ENCODE measurements around the gene RNASE12. TPM values are rescaled to one million over a fixed set of nuclear protein-coding genes. Genes with fewer than 3 reads are reported as not detected.

RNASE12 gene
- total RNA-seq, 1 experiment from 2014 or later: not detected

DNA sequence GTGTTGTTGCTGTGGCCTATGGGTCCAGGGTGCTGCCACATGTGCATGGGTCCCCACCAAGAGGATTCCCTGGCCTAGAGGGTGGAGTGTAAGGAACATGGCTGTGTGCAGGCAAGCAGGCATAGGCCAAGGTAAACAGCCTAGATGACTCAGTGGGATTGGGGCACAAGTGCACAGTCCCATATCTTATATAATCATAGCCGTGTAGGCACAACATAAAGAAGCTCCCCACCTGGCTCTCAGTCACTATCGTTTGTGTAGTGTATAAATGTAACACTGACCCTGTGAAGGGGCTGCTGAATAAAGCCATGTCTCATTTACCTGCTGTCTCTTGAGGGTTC lies 15.7 kb upstream of the RNASE12 start:
- Histone ChIP-seq H3K9me3 (ENCODE audit: control insufficient read depth, low read depth, low read length) (no peaks in the 10 kb centered on the region), H4K8ac (replicated peaks; ENCODE audit: insufficient read length, low read depth, low read length) (no peak overlapping the region), H3K27me3 (ENCODE audit: insufficient read depth, low read length) (no peaks in the 10 kb centered on the region), H3K79me1 (ENCODE audit: insufficient read depth, low read depth, low read length, poor library complexity, severe bottlenecking) (no peaks in the 10 kb centered on the region), H4K91ac (ENCODE audit: insufficient read length, low read depth, low read length) (no peak overlapping the region), H3K4ac (ENCODE audit: low read depth, low read length) (no peak overlapping the region), H3K4me2 (ENCODE audit: insufficient read depth, insufficient read length, low read length) (no peak overlapping the region), H2AFZ (ENCODE audit: low read length) (no peak overlapping the region), H4K20me1 (ENCODE audit: control insufficient read depth, insufficient read depth, insufficient read length) (no peaks in the 10 kb centered on the region), H3K14ac (ENCODE audit: insufficient read depth, low read length) (no peak overlapping the region), H3K79me2 (ENCODE audit: insufficient read depth, low read length) (no peaks in the 10 kb centered on the region), H3K23me2 (ENCODE audit: insufficient read length, low read depth, low read length, poor library complexity, severe bottlenecking) (peaks cover 5% of the 10 kb centered on the region), H2AK5ac (ENCODE audit: insufficient read length, low read length) (no peak overlapping the region), H2BK12ac (ENCODE audit: insufficient read length, low read depth, low read length) (no peak overlapping the region), H2BK20ac (ENCODE audit: low read depth, low read length, poor library complexity, severe bottlenecking) (no peak overlapping the region), H3K23ac (ENCODE audit: insufficient read length, low read depth, low read length) (no peak overlapping the region), H3K4me1 (ENCODE audit: insufficient read depth, low read length) (no peaks in the 10 kb centered on the region; the same call in 1 of the 2 replicates), H3T11ph (ENCODE audit: low read length) (no peak overlapping the region), H3K56ac (ENCODE audit: insufficient read length, low read depth, low read length) (no peak overlapping the region), H4K5ac (ENCODE audit: insufficient read length, low read depth, low read length) (no peak overlapping the region), H3K27ac (ENCODE audit: insufficient read length, low read depth, low read length) (no peak overlapping the region), H2BK5ac (ENCODE audit: insufficient read length, low read length) (no peak overlapping the region), H2BK15ac (ENCODE audit: low read depth, low read length) (no peak overlapping the region), H2BK120ac (ENCODE audit: low read depth, low read length, poor library complexity, severe bottlenecking) (no peak overlapping the region), H3K9ac (ENCODE audit: extremely low read depth, insufficient read length, low read length) (no peak overlapping the region), H3K18ac (ENCODE audit: insufficient read length, low read depth, low read length) (no peak overlapping the region)
- DNase-seq: no peak
- no peaks in the 10 kb centered on the region for H3K36me3 Mint-ChIP-seq (ENCODE audit: insufficient read depth in 1 of 3, low read depth in 3 of 3)
- no CpG with 5 or more reads among the region's 2 CpGs for WGBS (ENCODE audit: extremely low coverage, insufficient read length, low lambda C conversion rate)
- 0 out of 7 replicates have a peak overlapping the region, but pooled peaks of 1 of the 3 experiments have one; percentile 2 for H3K27ac Mint-ChIP-seq
- peak overlapping the region in 1 of 2 experiments; percentile 36; a peak in 2 of 5 replicates for H3K4me3 Mint-ChIP-seq
- peaks cover 8 to 9% of the 10 kb centered on the region in 2 experiments for H3K4me1 Mint-ChIP-seq
- TF ChIP-seq, protein P1, sequence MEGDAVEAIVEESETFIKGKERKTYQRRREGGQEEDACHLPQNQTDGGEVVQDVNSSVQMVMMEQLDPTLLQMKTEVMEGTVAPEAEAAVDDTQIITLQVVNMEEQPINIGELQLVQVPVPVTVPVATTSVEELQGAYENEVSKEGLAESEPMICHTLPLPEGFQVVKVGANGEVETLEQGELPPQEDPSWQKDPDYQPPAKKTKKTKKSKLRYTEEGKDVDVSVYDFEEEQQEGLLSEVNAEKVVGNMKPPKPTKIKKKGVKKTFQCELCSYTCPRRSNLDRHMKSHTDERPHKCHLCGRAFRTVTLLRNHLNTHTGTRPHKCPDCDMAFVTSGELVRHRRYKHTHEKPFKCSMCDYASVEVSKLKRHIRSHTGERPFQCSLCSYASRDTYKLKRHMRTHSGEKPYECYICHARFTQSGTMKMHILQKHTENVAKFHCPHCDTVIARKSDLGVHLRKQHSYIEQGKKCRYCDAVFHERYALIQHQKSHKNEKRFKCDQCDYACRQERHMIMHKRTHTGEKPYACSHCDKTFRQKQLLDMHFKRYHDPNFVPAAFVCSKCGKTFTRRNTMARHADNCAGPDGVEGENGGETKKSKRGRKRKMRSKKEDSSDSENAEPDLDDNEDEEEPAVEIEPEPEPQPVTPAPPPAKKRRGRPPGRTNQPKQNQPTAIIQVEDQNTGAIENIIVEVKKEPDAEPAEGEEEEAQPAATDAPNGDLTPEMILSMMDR (conservative IDR thresholded peaks at IDR 0.05): no peak
- no peaks in the 10 kb centered on the region for H3K27me3 Mint-ChIP-seq (ENCODE audit: low read depth)
- no peaks in the 10 kb centered on the region; a peak in 1 of 5 replicates for H3K9me3 Mint-ChIP-seq

All from H9 (cell line).